Measurements from ENCODE around the gene ADSL. TPM values are rescaled to one million over a fixed set of nuclear protein-coding genes. Genes with fewer than 3 reads are reported as not detected.
A peak's percentile ranks its signal among the peaks of the same experiment; 100 is the strongest.

The ADSL gene
- total RNA-seq (2021; ENCODE audit: unreplicated experiment) (126 TPM), Bru-seq, nascent RNA (percentile 76 among the genes with signal in this experiment), BruChase-seq, experiment 1, labeled RNA remaining after a 6-hour chase (percentile 90 among the genes with signal in this experiment), BruChase-seq, experiment 2, labeled RNA remaining after a 2-hour chase (percentile 85 among the genes with signal in this experiment)
- 120 and 142 TPM in 2 replicates for polyA plus RNA-seq (2012)
- long read RNA-seq, full-length matches to known transcripts, result 185 of 221 reads
- long read RNA-seq, partial matches to known transcripts, result 11 of 221 reads
- long read RNA-seq, other reads (novel, unspliced or antisense), result 25 of 221 reads

- H3K27me3 ChIP-seq (ENCODE audit: insufficient read depth, low read length), result no peaks in the 10 kb centered on the region
- intact Hi-C loops (cut with micrococcal nuclease), result loop anchor here (2.0 to 10.0 kb wide), 4 partner anchors 170 to 814 kb away; partner anchors contain the start of genes RPS19BP1 and TNRC6B
- peak within 1 kb of the TSS; percentile 85 for H3K4me2 ChIP-seq (ENCODE audit: low read length)
- peak; percentile 47 for DNase-seq (ENCODE audit: low read depth, low spot score)
- no TSS peak for BruUV-seq (replicated peaks)
- peak within 1 kb of the TSS; percentile 92 for H3K27ac ChIP-seq (ENCODE audit: low read depth, low read length)
- H4K20me1 ChIP-seq (ENCODE audit: insufficient read depth), result no peaks in the 10 kb centered on the region
- H3K4me1 ChIP-seq (ENCODE audit: control insufficient read depth in 1 of 2, insufficient read depth in 2 of 2, low read length in 2 of 2), result peaks cover 8 to 17% of the 10 kb centered on the region in 2 experiments; a peak in 3 of 4 replicates
- ChIA-PET POLR2A (interaction anchor here (0.9 to 4.0 kb wide), 3 partner anchors 169 to 812 kb away, joined by 3 to 18 read pairs (median 3); partner anchors contain the start of gene TNRC6B), CTCF (interaction anchor here (0.7 to 1.8 kb wide), 6 partner anchors 16 to 817 kb away, joined by 3 to 5 read pairs (median 3); no protein-coding TSS in a partner anchor), RAD21 (ENCODE audit: low non-redundant PET in 1 of 2, low total read pairs in 2 of 2, uncharacterized antibody in 2 of 2, unreplicated experiment in 2 of 2) (no interaction called here)
- H3K9ac ChIP-seq (ENCODE audit: low read length), result peak within 1 kb of the TSS; percentile 74
- H3K9me3 ChIP-seq (ENCODE audit: control insufficient read depth in 1 of 2, insufficient read depth in 1 of 2, low read depth in 1 of 2, low read length in 2 of 2), result no peaks in the 10 kb centered on the region
- H3K9me2 ChIP-seq (ENCODE audit: insufficient read depth), result no peaks in the 10 kb centered on the region
- no peak within 1 kb of the TSS for H2AFZ ChIP-seq (ENCODE audit: low read depth, low read length, poor library complexity, severe bottlenecking)
- TF ChIP-seq POLR2AphosphoS5 (IDR thresholded peaks at IDR 0.05; ENCODE audit: low read depth, low read length), result peak; percentile 97
- no peak for TF ChIP-seq ATF3 (IDR thresholded peaks at IDR 0.05)
- peak; percentile 7; the same call in 1 of the 2 replicates for TF ChIP-seq CBX3 (IDR thresholded peaks at IDR 0.05; ENCODE audit: low read depth)
- TF ChIP-seq ZNF274 (IDR thresholded peaks at IDR 0.05; ENCODE audit: low read depth, low read length), result no peak
- peak; percentile 95 for TF ChIP-seq SIN3A (IDR thresholded peaks at IDR 0.05; ENCODE audit: low read depth)
- TF ChIP-seq RAD21 (IDR thresholded peaks at IDR 0.05; ENCODE audit: low read depth), result 0 out of 2 replicates have a peak, but pooled peaks have one; percentile 4
- TF ChIP-seq FOSL1 (IDR thresholded peaks at IDR 0.05; ENCODE audit: low read depth), result no peak
- TF ChIP-seq SRF (IDR thresholded peaks at IDR 0.05; ENCODE audit: low read depth), result no peak; the same call in 1 of the 2 replicates
- no peak for TF ChIP-seq REST (IDR thresholded peaks at IDR 0.05; ENCODE audit: low read depth)
- peak; percentile 72 for TF ChIP-seq ZFX (IDR thresholded peaks at IDR 0.05)
- TF ChIP-seq CTCF (IDR thresholded peaks at IDR 0.05 in 2 of 3, conservative IDR thresholded peaks at IDR 0.05 in 1 of 3; ENCODE audit: borderline replicate concordance in 1 of 3, insufficient read depth in 1 of 3, low read depth in 2 of 3, low read length in 2 of 3), result no peak
- TF ChIP-seq ELF1 (IDR thresholded peaks at IDR 0.05; ENCODE audit: borderline replicate concordance, low read depth), result peak; percentile 66; the same call in 1 of the 2 replicates
- TF ChIP-seq YY1 (IDR thresholded peaks at IDR 0.05; ENCODE audit: extremely low read depth, insufficient replicate concordance, low read depth, low read length), result peak; percentile 79
- TF ChIP-seq MAX (IDR thresholded peaks at IDR 0.05), result peak; percentile 96
- TF ChIP-seq POLR2A (IDR thresholded peaks at IDR 0.05; ENCODE audit: borderline replicate concordance, extremely low read depth, insufficient read depth, insufficient read length), result peak; percentile 97
- H3K79me2 ChIP-seq (ENCODE audit: insufficient read depth, low read length), result peaks cover 45% of the 10 kb centered on the region
- ATAC-seq, result peak; percentile 92
- H3K36me3 ChIP-seq (ENCODE audit: control insufficient read depth in 1 of 2, insufficient read depth in 2 of 2, low read length in 2 of 2), result peaks cover 9 to 18% of the 10 kb centered on the region in 2 experiments; a peak in 3 of 4 replicates
- H3K4me3 ChIP-seq (replicated peaks in 1 of 2; ENCODE audit: low read depth in 1 of 2, low read length in 2 of 2), result peak within 1 kb of the TSS; percentile 72 to 96
Measured at GRCh38 chr22:40346185-40347118, at the start of gene ADSL. ADSL (plus strand) TSS chr22:40346500; CDS start chr22:40346559, 59 bp downstream.

All from HCT116 (cell line).